Endothelial cell (in vitro differentiated cells): ENCODE results near the gene RNPS1. TPM values are rescaled to one million over a fixed set of nuclear protein-coding genes. Genes with fewer than 3 reads are reported as not detected.

ENCODE experiments used
- DNase-seq: peaks from one replicate; pipeline ENCODE4 v3.0.0; 2021; ENCODE audit warnings: low spot score
- H3K27ac Mint-ChIP-seq: one replicate; pipeline ENCODE4 v1.8.0; 2021; ENCODE audit warnings: mixed read lengths, inconsistent platforms; ENCODE audit not compliant: unreplicated experiment
- H3K27me3 Mint-ChIP-seq: one replicate; pipeline ENCODE4 v1.8.0; 2021; ENCODE audit warnings: mild to moderate bottlenecking, moderate library complexity, mixed read lengths, inconsistent platforms; ENCODE audit not compliant: unreplicated experiment
- H3K36me3 Mint-ChIP-seq: one replicate; pipeline ENCODE4 v1.8.0; 2021; ENCODE audit warnings: mild to moderate bottlenecking, low read depth, mixed read lengths, inconsistent platforms; ENCODE audit not compliant: unreplicated experiment
- H3K4me1 Mint-ChIP-seq: one replicate; pipeline ENCODE4 v1.8.0; 2021; ENCODE audit warnings: mild to moderate bottlenecking, mixed read lengths, inconsistent platforms; ENCODE audit not compliant: unreplicated experiment
- H3K4me3 Mint-ChIP-seq: one replicate; pipeline ENCODE4 v1.8.0; 2021; ENCODE audit warnings: mild to moderate bottlenecking, mixed read lengths, inconsistent platforms; ENCODE audit not compliant: unreplicated experiment
- H3K9me3 Mint-ChIP-seq: one replicate; pipeline ENCODE4 v1.8.0; 2021; ENCODE audit warnings: mixed read lengths, inconsistent platforms; ENCODE audit not compliant: unreplicated experiment
- CTCF ChIP-seq: fragments of 200-600 bp; sonication (generic); IDR thresholded peaks from one replicate; pipeline ENCODE4 v1.5.0; 2021; ENCODE audit warnings: antibody characterized with exemption; ENCODE audit not compliant: unreplicated experiment
- microRNA-seq: library from miRNA; unstranded; fragments of <30 nt; microRNA quantifications from one replicate; pipeline ENCODE4, GENCODE V29; 2020; ENCODE audit not compliant: unreplicated experiment
- total RNA-seq: library from RNA; stranded (reverse); fragmentation: NEBNext Ultra II Directional; extraction: Animal tissue kit (Norgen Biotek cat#: 25700); gene quantifications from one replicate; pipeline ENCODE4 v1.2.1, GENCODE V29; 2021; ENCODE audit not compliant: unreplicated experiment

Gene RNPS1
- total RNA-seq, 1 donor from 2014 or later = 203 TPM

GRCh38 chr16:2204416-2205103, 63.4 kb downstream of the RNPS1 start:
- no peak for DNase-seq
- Mint-ChIP-seq H3K36me3 (peaks cover 13% of the 10 kb centered on the region), H3K27ac (peak overlapping the region; percentile 10), H3K4me1 (peaks cover 10% of the 10 kb centered on the region), H3K9me3 (no peaks in the 10 kb centered on the region), H3K4me3 (peak overlapping the region; percentile 84), H3K27me3 (peaks cover 15% of the 10 kb centered on the region)
- TF ChIP-seq CTCF = no peak

Small RNAs within 50 kb of the gene (microRNA-seq; reads per million reads assigned to microRNA genes)
- gene MIR3677 (0.83 reads per million, percentile 7 among the genes with 10 or more reads in this experiment), gene MIR4717 (not detected)

Other genes with a start within 250 kb of the RNPS1 start
- gene NPW, start 248.3 kb downstream of the RNPS1 start, total RNA-seq = 0.82 TPM
- gene NHERF2, start 241.2 kb downstream of the RNPS1 start, total RNA-seq = 78.8 TPM
- gene NTHL1, start 220.3 kb downstream of the RNPS1 start, total RNA-seq = 25.6 TPM
- 180 TPM for gene TSC2, start 220.1 kb downstream of the RNPS1 start, total RNA-seq
- gene PKD1, start 132.2 kb downstream of the RNPS1 start, total RNA-seq = 70.0 TPM
- gene RAB26, start 119.5 kb downstream of the RNPS1 start, total RNA-seq = 1.9 TPM
- 190 TPM for gene TRAF7, start 112.3 kb downstream of the RNPS1 start, total RNA-seq
- gene CASKIN1, start 71.5 kb downstream of the RNPS1 start, total RNA-seq = 2.4 TPM
- gene MLST8, start 62.7 kb downstream of the RNPS1 start, total RNA-seq = 35.4 TPM
- gene BRICD5, start 57.3 kb downstream of the RNPS1 start, total RNA-seq = 21.1 TPM
- 31.5 TPM for gene PGP, start 53.3 kb downstream of the RNPS1 start, total RNA-seq
- 35.9 TPM for gene E4F1, start 44.5 kb downstream of the RNPS1 start, total RNA-seq
- gene DNASE1L2, start 31.7 kb downstream of the RNPS1 start, total RNA-seq = 1.0 TPM
- 27.1 TPM for gene ECI1, start 16.5 kb downstream of the RNPS1 start, total RNA-seq
- 10.4 TPM for gene ABCA3, start 72.6 kb upstream of the RNPS1 start, total RNA-seq
- gene CCNF, start 161.3 kb upstream of the RNPS1 start, total RNA-seq = 30.2 TPM
- gene TEDC2, start 192.0 kb upstream of the RNPS1 start, total RNA-seq = 9.1 TPM
- gene NTN3, start 203.2 kb upstream of the RNPS1 start, total RNA-seq = not detected
- 17.3 TPM for gene TBC1D24, start 207.0 kb upstream of the RNPS1 start, total RNA-seq
- gene ATP6V0C, start 245.8 kb upstream of the RNPS1 start, total RNA-seq = 157 TPM